ENCODE measurements around the gene TMPRSS5. TPM values are rescaled to one million over a fixed set of nuclear protein-coding genes. Genes with fewer than 3 reads are reported as not detected.
A peak's percentile ranks its signal among the peaks of the same experiment; 100 is the strongest.

The TMPRSS5 gene
- 0.40 TPM in 1 of 2 replicates, not detected in the other for total RNA-seq (2016; rRNA removed; fragmentation: Illumina TruSeq; extraction: Trizol)
- total RNA-seq (2016; cell fraction: cytosol; rRNA removed; fragmentation: Illumina TruSeq; extraction: Trizol; ENCODE audit: low read depth), result not detected in 2 replicates
- 0.12 and 0.37 TPM in 2 replicates for total RNA-seq (2016; cell fraction: insoluble cytoplasmic fraction; rRNA removed; fragmentation: Illumina TruSeq; extraction: Trizol)
- total RNA-seq (2016; cell fraction: membrane; rRNA removed; fragmentation: Illumina TruSeq; extraction: Trizol), result 0.07 and 0.09 TPM in 2 replicates
- 0.85 and 0.96 TPM in 2 replicates for total RNA-seq (2016; cell fraction: nucleus; rRNA removed; fragmentation: Illumina TruSeq; extraction: Trizol)
- polyA plus RNA-seq (2011; rRNA removed), result 0.65 and 0.96 TPM in 2 replicates
- polyA plus RNA-seq (2011; cell fraction: cytosol; rRNA removed), result 0.29 and 0.34 TPM in 2 replicates
- 3.2 and 5.2 TPM in 2 replicates for polyA plus RNA-seq (2011; cell fraction: nucleus; rRNA removed)
- 0.29 and 0.43 TPM in 2 replicates for polyA plus RNA-seq (2012)
- not detected in 2 replicates for polyA plus RNA-seq (2016; cell fraction: cytosol; fragmentation: Illumina TruSeq; extraction: Trizol; ENCODE audit: low read depth)
- polyA plus RNA-seq (2016; cell fraction: insoluble cytoplasmic fraction; fragmentation: Illumina TruSeq; extraction: Trizol; ENCODE audit: low read depth), result not detected in 2 replicates
- polyA plus RNA-seq (2016; cell fraction: membrane; fragmentation: Illumina TruSeq; extraction: Trizol; ENCODE audit: low read depth), result not detected in 2 replicates
- polyA plus RNA-seq (2016; cell fraction: nucleus; fragmentation: Illumina TruSeq; extraction: Trizol; ENCODE audit: insufficient read depth, low read depth), result 1.5 and 3.5 TPM in 2 replicates
- 0.49 and 0.68 TPM in 2 replicates for polyA minus RNA-seq (2011; rRNA and poly(A)+ RNA removed; ENCODE audit: low replicate concordance)
- not detected in 2 replicates for polyA minus RNA-seq (2011; cell fraction: cytosol; rRNA and poly(A)+ RNA removed)
- 1.3 and 1.7 TPM in 2 replicates for polyA minus RNA-seq (2011; cell fraction: nucleus; rRNA and poly(A)+ RNA removed)
- percentile 35 among the genes with signal in this experiment for Bru-seq, nascent RNA
- BruChase-seq, experiment 1, labeled RNA remaining after a 6-hour chase, result percentile 37 among the genes with signal in this experiment
- percentile 53 among the genes with signal in this experiment for BruChase-seq, experiment 2, labeled RNA remaining after a 2-hour chase
- long read RNA-seq, experiment 1, result 0 reads
- long read RNA-seq, experiment 2, result 0 reads

GRCh38 chr11:113705871-113706655, at the start of gene TMPRSS5:
TMPRSS5 (minus strand) TSS chr11:113706308; CDS start chr11:113706224, 84 bp downstream.
- Histone ChIP-seq H2AFZ (ENCODE audit: low read length) (no peak within 1 kb of the TSS), H3K79me2 (ENCODE audit: insufficient read depth, low read length) (no peaks in the 10 kb centered on the region), H3K4me2 (ENCODE audit: low read depth, low read length) (peak within 1 kb of the TSS; percentile 34), H4K20me1 (ENCODE audit: insufficient read depth, low read length) (no peaks in the 10 kb centered on the region), H3K27ac (ENCODE audit: extremely low read length, insufficient read depth, low read length) (no peak within 1 kb of the TSS), H3K36me3 (replicated peaks in 1 of 2; ENCODE audit: control insufficient read depth in 1 of 2, insufficient read depth in 2 of 2, low read length in 2 of 2) (no peaks in the 10 kb centered on the region), H3K4me1 (ENCODE audit: insufficient read depth, low read length) (peaks cover 21% of the 10 kb centered on the region), H3K9ac (ENCODE audit: insufficient read depth, low read depth, low read length) (no peak within 1 kb of the TSS), H3K27me3 (ENCODE audit: control insufficient read depth in 1 of 2, insufficient read depth in 2 of 2, low read length in 2 of 2) (no peaks in the 10 kb centered on the region), H3K9me3 (ENCODE audit: low read length) (peaks cover 11% of the 10 kb centered on the region; the same call in 1 of the 2 replicates), H3K4me3 (replicated peaks in 1 of 3; ENCODE audit: insufficient read depth in 1 of 3, low read depth in 2 of 3, low read length in 3 of 3) (0 out of 6 replicates have a peak within 1 kb of the TSS, but pooled peaks of 1 of the 3 experiments have one; percentile 0)
- in situ Hi-C loops (cut with HindIII; ENCODE audit: extremely low pct_ligation_motif_present, low pct_unique_long_range_greater_than_20kb) (no loop called here), intact Hi-C loops (cut with micrococcal nuclease; ENCODE audit: unreplicated experiment) (no loop called here)
- no TSS peak for BruUV-seq (replicated peaks)
- DNase-seq (ENCODE audit: low spot score), result peak; percentile 62
- WGBS (ENCODE audit: low lambda C conversion rate), result 59% methylated on average over 7 of the region's 7 CpGs
- ATAC-seq, result peak; percentile 90
- ChIA-PET POLR2A (no interaction called here), CTCF (ENCODE audit: low intra/inter-chr PET ratio, low total read pairs) (no interaction called here)
- FAIRE-seq, result no peak
- TF ChIP-seq GMEB2 (CRISPR knock-in tag; IDR thresholded peaks at IDR 0.05; ENCODE audit: low read depth) (no peak), HNRNPK (IDR thresholded peaks at IDR 0.05; ENCODE audit: low read depth, low read length, poor library complexity, severe bottlenecking) (no peak), RXRA (CRISPR knock-in tag; IDR thresholded peaks at IDR 0.05) (0 out of 2 replicates have a peak, but pooled peaks have one; percentile 22), SRSF1 (optimal IDR thresholded peaks at IDR 0.05; ENCODE audit: low read depth, low read length) (no peak), GTF2F1 (IDR thresholded peaks at IDR 0.05; ENCODE audit: low read length) (no peak), SOX5 (CRISPR knock-in tag; IDR thresholded peaks at IDR 0.05; ENCODE audit: borderline replicate concordance) (peak; percentile 65; the same call in 1 of the 2 replicates), ZNF740 (CRISPR knock-in tag; IDR thresholded peaks at IDR 0.05) (no peak), ZBTB38 (CRISPR knock-in tag; IDR thresholded peaks at IDR 0.05) (no peak), SOX13 (IDR thresholded peaks at IDR 0.05) (no peak), SOX13 (CRISPR knock-in tag; conservative IDR thresholded peaks at IDR 0.05 in 1 of 2, IDR thresholded peaks at IDR 0.05 in 1 of 2) (peak in 1 of 2 experiments; percentile 78; a peak in 2 of 4 replicates), MXD1 (CRISPR knock-in tag; IDR thresholded peaks at IDR 0.05) (no peak), RFX3 (CRISPR knock-in tag; IDR thresholded peaks at IDR 0.05) (peak; percentile 33; the same call in 1 of the 2 replicates), RFX1 (IDR thresholded peaks at IDR 0.05) (peak; percentile 34; the same call in 1 of the 2 replicates)
